Testis (tissue), 3 donors: ENCODE data around the gene ATP10A. TPM values are rescaled to one million over a fixed set of nuclear protein-coding genes. Genes with fewer than 3 reads are reported as not detected.
"Not testable (repeated sequence)": the region's sequence is repeated elsewhere in the genome, so short reads cannot be mapped to it uniquely, and the experiment has no call there.

Experiments used
- DNase-seq: peaks from one replicate; pipeline ENCODE4 v3.0.0-alpha.2; 2019
- H3K27ac ChIP-seq, 2 donors: fragments of 200-600 bp; sonication (generic); one replicate each; pipeline ENCODE4 v1.5.1; 2019
- H3K27me3 ChIP-seq: fragments of 200-600 bp; sonication (generic); one replicate; pipeline ENCODE4 v1.5.1; 2019
- H3K36me3 ChIP-seq: fragments of 200-600 bp; sonication (generic); one replicate; pipeline ENCODE4 v1.5.1; 2017; ENCODE audit warnings: low read depth; ENCODE audit errors: missing control alignments
- H3K4me1 ChIP-seq: fragments of 200-600 bp; sonication (generic); one replicate; pipeline ENCODE4 v1.5.1; 2019
- H3K4me3 ChIP-seq, 2 donors: fragments of 200-600 bp; sonication (generic); one replicate each; pipeline ENCODE4 v1.5.1; 2017 to 2019
- H3K9me3 ChIP-seq: fragments of 200-600 bp; sonication (generic); one replicate; pipeline ENCODE4 v1.5.1; 2017
- POLR2A ChIP-seq: fragments of 450-650 bp; IDR thresholded peaks from one replicate; pipeline ENCODE4 v1.6.1; 2017; ENCODE audit warnings: antibody characterized with exemption, mild to moderate bottlenecking, moderate library complexity
- WGBS, 2 donors: methylation state at CpG; one replicate each; pipeline ENCODE4 v1.1.5; 2018; 5-methylcytosine and 5-hydroxymethylcytosine counted together
- intact Hi-C: fragments of 100-400 bp; cut with DNase I; formaldehyde crosslinking; loops from one replicate; pipeline ENCODE4 v1.15.1; 2023; ENCODE audit warnings: low total_unique reads
- polyA plus RNA-seq: library from polyadenylated mRNA; stranded (reverse); fragments of 350-450 nt; fragmentation: Illumina TruSeq; extraction: RNeasy Lipid Tissue Mini Kit (QIAGEN cat#74804); gene quantifications from one replicate; pipeline ENCODE4 v1.2.3, GENCODE V29; 2014; ENCODE audit warnings: low read depth, low replicate concordance; ENCODE audit not compliant: insufficient read depth
- total RNA-seq, 2 donors: library from RNA; depleted of rRNA; stranded (reverse); fragments of >200 nt; gene quantifications; one replicate each; pipeline ENCODE4 v1.2.3, GENCODE V29; 2016
- TF ChIP-seq, protein P1 (sequence below), 3 experiments: fragments of 450-650 bp in 2 of 3; fragments of 200-600 bp in 1 of 3; sonication (generic) in 1 of 3; IDR thresholded peaks; one replicate each; pipeline ENCODE4 v1.5.1; 2016 to 2019; ENCODE audit warnings: antibody characterized with exemption in 3 of 3, mild to moderate bottlenecking in 2 of 3, moderate library complexity in 1 of 3

The ATP10A gene
- total and polyA plus RNA-seq, 3 donors from 2014 or later, result 13.6 to 26.5 (median 22.8) TPM

DNA sequence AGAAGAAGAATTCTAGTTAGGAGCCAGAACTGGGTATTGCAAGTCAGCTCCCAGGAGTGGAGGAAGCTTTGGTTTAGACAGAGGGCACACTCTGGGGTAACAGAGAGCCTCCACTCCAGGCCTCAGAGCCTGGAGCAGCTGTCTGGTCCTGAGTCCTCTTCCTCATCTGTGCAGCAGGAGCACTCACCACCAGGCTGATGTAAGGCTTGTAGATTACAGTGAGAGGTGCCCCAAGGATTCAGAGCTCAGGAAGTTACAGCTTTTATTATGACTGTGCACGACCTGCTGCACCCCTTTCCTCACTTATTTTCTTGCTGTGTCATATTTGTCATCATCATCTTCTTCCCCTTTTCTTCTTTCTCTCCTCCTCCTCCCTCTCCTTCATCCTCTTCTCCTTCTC, 210.4 kb downstream of the ATP10A start:
- DNase-seq, result no peak
- TF ChIP-seq, protein P1, sequence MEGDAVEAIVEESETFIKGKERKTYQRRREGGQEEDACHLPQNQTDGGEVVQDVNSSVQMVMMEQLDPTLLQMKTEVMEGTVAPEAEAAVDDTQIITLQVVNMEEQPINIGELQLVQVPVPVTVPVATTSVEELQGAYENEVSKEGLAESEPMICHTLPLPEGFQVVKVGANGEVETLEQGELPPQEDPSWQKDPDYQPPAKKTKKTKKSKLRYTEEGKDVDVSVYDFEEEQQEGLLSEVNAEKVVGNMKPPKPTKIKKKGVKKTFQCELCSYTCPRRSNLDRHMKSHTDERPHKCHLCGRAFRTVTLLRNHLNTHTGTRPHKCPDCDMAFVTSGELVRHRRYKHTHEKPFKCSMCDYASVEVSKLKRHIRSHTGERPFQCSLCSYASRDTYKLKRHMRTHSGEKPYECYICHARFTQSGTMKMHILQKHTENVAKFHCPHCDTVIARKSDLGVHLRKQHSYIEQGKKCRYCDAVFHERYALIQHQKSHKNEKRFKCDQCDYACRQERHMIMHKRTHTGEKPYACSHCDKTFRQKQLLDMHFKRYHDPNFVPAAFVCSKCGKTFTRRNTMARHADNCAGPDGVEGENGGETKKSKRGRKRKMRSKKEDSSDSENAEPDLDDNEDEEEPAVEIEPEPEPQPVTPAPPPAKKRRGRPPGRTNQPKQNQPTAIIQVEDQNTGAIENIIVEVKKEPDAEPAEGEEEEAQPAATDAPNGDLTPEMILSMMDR (IDR thresholded peaks at IDR 0.05), result no peak
- TF ChIP-seq POLR2A, result no peak
- Histone ChIP-seq H3K27me3 (no peaks in the 10 kb centered on the region), H3K4me1 (no peaks in the 10 kb centered on the region), H3K27ac (no peak overlapping the region), H3K4me3 (no peak overlapping the region), H3K9me3 (no peaks in the 10 kb centered on the region), H3K36me3 (no peaks in the 10 kb centered on the region)
- intact Hi-C loops, result no loop called here
- WGBS, 2 donors, result 71 to 83% methylated on average over 1 of the region's 1 CpG

DNA sequence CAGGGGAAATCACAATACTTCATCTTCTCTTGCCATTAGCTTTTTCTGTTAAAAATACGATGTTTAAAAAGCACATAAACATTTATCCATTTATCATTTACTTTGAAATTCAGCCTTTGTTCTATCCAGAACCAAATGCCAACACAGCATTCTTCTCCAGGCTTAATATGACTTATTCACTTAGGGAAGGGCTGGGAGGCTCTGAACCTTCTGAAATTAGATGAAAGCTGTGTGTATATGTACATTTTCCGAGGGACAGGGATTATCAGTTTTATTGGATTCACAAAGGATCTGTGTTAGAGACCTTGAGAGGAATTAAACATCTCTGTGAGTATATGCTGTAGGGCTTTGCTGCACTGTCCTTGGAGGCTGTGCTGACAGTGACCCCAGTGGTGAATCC, 213.7 kb downstream of the ATP10A start:
- peaks cover under 1% of the 10 kb centered on the region for H3K4me1 ChIP-seq
- no peak overlapping the region for H3K27ac ChIP-seq
- H3K36me3 ChIP-seq, result no peaks in the 10 kb centered on the region
- no peaks in the 10 kb centered on the region for H3K9me3 ChIP-seq
- no peak overlapping the region for H3K4me3 ChIP-seq
- TF ChIP-seq, protein P1 (IDR thresholded peaks at IDR 0.05), result no peak
- no peak for TF ChIP-seq POLR2A
- no peaks in the 10 kb centered on the region for H3K27me3 ChIP-seq
- intact Hi-C loops, result no loop called here
- 45 to 62% methylated on average over 2 of the region's 2 CpGs for WGBS, 2 donors
- DNase-seq, result no peak

DNA sequence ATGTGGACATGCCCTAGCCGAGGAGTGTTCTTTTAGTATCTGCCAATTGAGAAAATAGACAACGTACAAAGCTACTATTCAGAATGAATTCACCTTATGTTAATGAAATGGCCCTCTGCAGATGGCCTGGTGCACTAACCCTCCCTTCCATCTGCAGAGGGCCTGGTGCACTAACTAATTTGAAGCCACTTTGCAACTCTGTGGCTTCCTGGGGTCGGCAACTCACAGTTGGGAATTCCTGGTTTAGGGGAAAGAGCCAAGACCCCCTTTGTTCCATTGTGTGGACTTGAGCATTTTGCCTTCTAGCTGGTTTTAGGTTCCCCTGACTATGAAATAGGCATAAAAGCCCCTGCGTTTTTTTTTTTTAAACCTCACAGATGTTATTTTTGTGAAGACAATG, 220.0 kb downstream of the ATP10A start:
- 63 to 68% methylated on average over 4 of the region's 4 CpGs for WGBS, 2 donors
- no peak for DNase-seq
- Histone ChIP-seq H3K4me3 (no peak overlapping the region), H3K36me3 (no peaks in the 10 kb centered on the region), H3K27ac (no peak overlapping the region), H3K4me1 (peaks cover 6% of the 10 kb centered on the region), H3K9me3 (no peaks in the 10 kb centered on the region), H3K27me3 (no peaks in the 10 kb centered on the region)
- intact Hi-C loops, result no loop called here
- no peak for TF ChIP-seq POLR2A
- TF ChIP-seq, protein P1 (IDR thresholded peaks at IDR 0.05), result no peak

DNA sequence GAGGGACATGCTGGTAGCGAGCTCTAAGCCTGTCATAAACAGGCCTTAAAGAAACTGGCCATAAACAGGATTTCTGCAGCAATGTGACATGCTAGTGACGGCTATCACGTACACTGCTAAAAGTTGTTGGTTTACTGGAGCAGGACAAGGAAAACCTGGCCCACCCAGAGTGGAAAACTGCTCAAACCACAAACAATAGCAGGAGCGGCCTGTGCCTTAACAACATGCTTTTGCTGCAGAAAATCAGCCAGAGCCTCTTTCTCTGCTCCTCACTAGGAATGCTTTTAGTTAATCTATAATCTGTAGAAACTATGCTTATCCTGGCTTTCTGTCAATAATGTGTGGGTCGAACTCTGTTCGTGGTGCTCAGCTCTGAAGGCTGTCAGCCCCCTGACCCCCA, 221.4 kb downstream of the ATP10A start:
- Histone ChIP-seq H3K27me3 (no peaks in the 10 kb centered on the region), H3K36me3 (no peaks in the 10 kb centered on the region), H3K27ac (no peak overlapping the region), H3K4me1 (peaks cover 6% of the 10 kb centered on the region), H3K9me3 (no peaks in the 10 kb centered on the region), H3K4me3 (no peak overlapping the region)
- DNase-seq, result no peak
- no peak for TF ChIP-seq POLR2A
- TF ChIP-seq, protein P1 (IDR thresholded peaks at IDR 0.05), result no peak
- intact Hi-C loops, result no loop called here
- 67 to 75% methylated on average over 4 to 6 of the region's 6 CpGs for WGBS, 2 donors

DNA sequence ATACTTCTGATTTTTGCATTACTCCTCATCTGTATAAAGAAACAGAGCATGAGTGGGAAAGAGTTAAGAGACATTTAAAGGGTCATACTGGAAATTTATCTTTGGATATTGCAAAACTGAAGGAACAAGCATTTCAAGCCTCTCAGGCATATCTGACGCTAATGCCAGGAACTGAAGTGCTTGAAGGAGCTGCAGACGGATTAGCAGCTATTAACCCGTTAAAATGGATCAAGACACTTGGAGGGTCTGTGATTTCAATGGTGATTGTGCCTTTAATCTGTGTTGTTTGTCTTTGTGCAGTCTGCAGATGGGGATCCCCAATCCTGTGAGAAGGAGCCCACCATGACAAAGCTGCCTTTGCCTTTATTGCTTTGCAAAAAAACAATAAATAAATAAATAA, 221.8 kb downstream of the ATP10A start:
- no peak for DNase-seq
- WGBS, 2 donors, result 53 to 60% methylated on average over 3 of the region's 3 CpGs
- intact Hi-C loops, result no loop called here

DNA sequence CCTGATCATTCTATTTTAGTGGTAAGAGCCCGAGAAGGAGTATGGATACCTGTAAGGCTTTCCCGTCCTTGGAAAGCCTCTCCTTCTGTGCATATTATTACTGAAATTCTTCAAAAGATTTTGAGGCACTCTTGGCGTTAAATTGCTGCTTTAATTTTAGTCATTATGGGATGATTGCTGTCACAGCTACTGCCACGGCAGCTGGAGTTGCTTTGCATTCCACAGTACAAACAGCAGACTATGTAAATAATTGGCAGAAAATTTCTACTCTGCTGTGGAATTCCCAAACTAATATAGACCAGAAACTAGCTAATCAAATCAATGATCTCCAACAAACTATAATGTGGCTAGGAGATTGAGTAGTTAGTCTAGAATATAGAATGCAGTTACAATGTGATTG, 222.2 kb downstream of the ATP10A start:
- H3K27me3 ChIP-seq, H3K4me1 ChIP-seq, H3K36me3 ChIP-seq, intact Hi-C loops, H3K27ac ChIP-seq, H3K4me3 ChIP-seq, H3K9me3 ChIP-seq, DNase-seq: not testable (repeated sequence)
- 76 to 86% methylated on average over 4 of the region's 4 CpGs for WGBS, 2 donors

More for the DNA sequence above, 221.8 kb downstream of the ATP10A start:
- Histone ChIP-seq H3K4me3 (no peak overlapping the region), H3K27ac (no peak overlapping the region), H3K4me1 (peaks cover 6% of the 10 kb centered on the region), H3K27me3 (no peaks in the 10 kb centered on the region), H3K9me3 (no peaks in the 10 kb centered on the region), H3K36me3 (no peaks in the 10 kb centered on the region)
- TF ChIP-seq POLR2A, result no peak
- TF ChIP-seq, protein P1 (IDR thresholded peaks at IDR 0.05), result no peak
